Prostate gland (tissue), 2 donors: ENCODE measurements around the gene DKK1. TPM values are rescaled to one million over a fixed set of nuclear protein-coding genes. Genes with fewer than 3 reads are reported as not detected.

Experiments
- DNase-seq: peaks from one replicate; pipeline ENCODE4 v3.0.0-alpha.2; 2019; ENCODE audit warnings: low spot score
- H3K27ac ChIP-seq, 2 donors: fragments of 200-600 bp; sonication (generic); 2 replicates each; pipeline ENCODE4 v1.5.1; 2017 to 2019
- H3K27me3 ChIP-seq: fragments of 200-600 bp; sonication (generic); replicated peaks from 2 replicates; pipeline ENCODE4 v1.5.1; 2019; ENCODE audit not compliant: insufficient read depth
- H3K36me3 ChIP-seq, 2 donors: fragments of 200-600 bp; sonication (generic); 1 replicate in 1 of 2; 2 replicates in 1 of 2; pipeline versions ENCODE4 v1.5.1 to v1.8.1; 2017 to 2019
- H3K4me1 ChIP-seq: fragments of 200-600 bp; sonication (generic); replicated peaks from 2 replicates; pipeline ENCODE4 v1.5.1; 2019
- H3K4me3 ChIP-seq, 2 donors: fragments of 200-600 bp; sonication (generic); 2 replicates each; pipeline ENCODE4 v1.5.1; 2017 to 2019
- H3K9me3 ChIP-seq: fragments of 200-600 bp; sonication (generic); 2 replicates; pipeline ENCODE4 v1.5.1; 2017
- POLR2A ChIP-seq: fragments of 450-650 bp; IDR thresholded peaks from one replicate; pipeline ENCODE4 v1.6.1; 2016; ENCODE audit warnings: antibody characterized with exemption, mild to moderate bottlenecking
- POLR2AphosphoS5 ChIP-seq: sonication (generic); formaldehyde crosslinking; IDR thresholded peaks from one replicate; pipeline ENCODE4 v1.6.1; 2017; ENCODE audit warnings: antibody characterized with exemption
- WGBS: methylation state at CpG from one replicate; pipeline ENCODE4 v1.1.5; 2018; 5-methylcytosine and 5-hydroxymethylcytosine counted together
- intact Hi-C: fragments of 100-400 bp; cut with DNase I; formaldehyde crosslinking; loops from one replicate; pipeline ENCODE4 v1.14.2; 2022
- total RNA-seq, 2 donors: library from RNA; depleted of rRNA; stranded (reverse); fragments of >200 nt; gene quantifications; one replicate each; pipeline ENCODE4 v1.1.0, GENCODE V29; 2016
- TF ChIP-seq, protein P1 (sequence below), 4 experiments: fragments of 200-600 bp in 2 of 4; fragments of 450-650 bp in 2 of 4; sonication (generic) in 2 of 4; IDR thresholded peaks; 1 replicate in 3 of 4; 2 replicates in 1 of 4; pipeline ENCODE4 v1.5.1; 2016 to 2019; ENCODE audit warnings: antibody characterized with exemption in 4 of 4, mild to moderate bottlenecking in 2 of 4, moderate library complexity in 2 of 4

DKK1 gene
- total RNA-seq, 2 donors from 2014 or later: 6.5 to 10.2 TPM

- no peak for DNase-seq
- no peak overlapping the region for H3K27ac ChIP-seq
- H3K4me1 ChIP-seq: no peaks in the 10 kb centered on the region
- H3K4me3 ChIP-seq: no peak overlapping the region
- H3K27me3 ChIP-seq: no peaks in the 10 kb centered on the region
- H3K9me3 ChIP-seq: no peaks in the 10 kb centered on the region
- intact Hi-C loops: no loop called here
- 94% methylated on average over 4 of the region's 5 CpGs for WGBS
- no peaks in the 10 kb centered on the region for H3K36me3 ChIP-seq
- TF ChIP-seq POLR2A (no peak), POLR2AphosphoS5 (no peak)
- TF ChIP-seq, protein P1, sequence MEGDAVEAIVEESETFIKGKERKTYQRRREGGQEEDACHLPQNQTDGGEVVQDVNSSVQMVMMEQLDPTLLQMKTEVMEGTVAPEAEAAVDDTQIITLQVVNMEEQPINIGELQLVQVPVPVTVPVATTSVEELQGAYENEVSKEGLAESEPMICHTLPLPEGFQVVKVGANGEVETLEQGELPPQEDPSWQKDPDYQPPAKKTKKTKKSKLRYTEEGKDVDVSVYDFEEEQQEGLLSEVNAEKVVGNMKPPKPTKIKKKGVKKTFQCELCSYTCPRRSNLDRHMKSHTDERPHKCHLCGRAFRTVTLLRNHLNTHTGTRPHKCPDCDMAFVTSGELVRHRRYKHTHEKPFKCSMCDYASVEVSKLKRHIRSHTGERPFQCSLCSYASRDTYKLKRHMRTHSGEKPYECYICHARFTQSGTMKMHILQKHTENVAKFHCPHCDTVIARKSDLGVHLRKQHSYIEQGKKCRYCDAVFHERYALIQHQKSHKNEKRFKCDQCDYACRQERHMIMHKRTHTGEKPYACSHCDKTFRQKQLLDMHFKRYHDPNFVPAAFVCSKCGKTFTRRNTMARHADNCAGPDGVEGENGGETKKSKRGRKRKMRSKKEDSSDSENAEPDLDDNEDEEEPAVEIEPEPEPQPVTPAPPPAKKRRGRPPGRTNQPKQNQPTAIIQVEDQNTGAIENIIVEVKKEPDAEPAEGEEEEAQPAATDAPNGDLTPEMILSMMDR (IDR thresholded peaks at IDR 0.05): no peak
These were observed 33.2 kb downstream of the DKK1 start for GRCh38 chr10:52347327-52347667.

- DNase-seq: no peak
- Histone ChIP-seq H3K27ac (no peak overlapping the region), H3K36me3 (no peaks in the 10 kb centered on the region), H3K4me1 (no peaks in the 10 kb centered on the region), H3K9me3 (no peaks in the 10 kb centered on the region), H3K4me3 (no peak overlapping the region), H3K27me3 (no peaks in the 10 kb centered on the region)
- 92% methylated on average over 5 of the region's 5 CpGs for WGBS
- intact Hi-C loops: no loop called here
- TF ChIP-seq POLR2A: no peak
- TF ChIP-seq, protein P1 (IDR thresholded peaks at IDR 0.05): no peak
- no peak for TF ChIP-seq POLR2AphosphoS5
These were observed 34.0 kb downstream of the DKK1 start for GRCh38 chr10:52348037-52348564.

DNA sequence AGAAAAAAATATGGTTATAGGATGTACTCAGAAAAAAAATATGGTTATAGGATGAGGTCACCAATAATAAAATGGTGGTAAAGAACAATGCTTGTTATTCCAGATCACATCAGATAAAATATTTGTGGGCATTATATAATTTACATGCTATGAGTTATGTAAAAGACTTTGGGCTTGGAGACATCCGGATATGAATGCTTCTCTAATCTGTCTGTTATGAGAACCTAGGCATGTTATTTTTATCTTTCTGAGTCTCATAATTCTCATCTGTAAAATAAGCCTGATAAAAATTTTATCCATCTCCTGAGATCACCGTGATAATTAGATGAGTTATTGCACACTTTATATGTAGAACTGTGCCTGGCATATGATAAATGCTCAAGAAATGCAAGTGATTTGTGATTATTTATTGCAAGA, 37.8 kb downstream of the DKK1 start:
- H3K36me3 ChIP-seq: no peaks in the 10 kb centered on the region
- H3K27me3 ChIP-seq: no peaks in the 10 kb centered on the region
- no peak for DNase-seq
- no peak overlapping the region for H3K27ac ChIP-seq
- H3K4me3 ChIP-seq: no peak overlapping the region
- intact Hi-C loops: no loop called here
- TF ChIP-seq, protein P1 (IDR thresholded peaks at IDR 0.05): no peak
- TF ChIP-seq POLR2A: no peak
- no peak for TF ChIP-seq POLR2AphosphoS5
- WGBS: 61% methylated on average over 2 of the region's 2 CpGs
- H3K4me1 ChIP-seq: no peaks in the 10 kb centered on the region
- H3K9me3 ChIP-seq: no peaks in the 10 kb centered on the region

- Histone ChIP-seq H3K36me3 (no peaks in the 10 kb centered on the region), H3K4me1 (no peaks in the 10 kb centered on the region), H3K27me3 (no peaks in the 10 kb centered on the region), H3K27ac (no peak overlapping the region), H3K9me3 (no peaks in the 10 kb centered on the region), H3K4me3 (no peak overlapping the region)
- WGBS: 81% methylated on average over 2 of the region's 2 CpGs
- intact Hi-C loops: no loop called here
- DNase-seq: no peak
- TF ChIP-seq, protein P1 (IDR thresholded peaks at IDR 0.05): no peak
- no peak for TF ChIP-seq POLR2A
- no peak for TF ChIP-seq POLR2AphosphoS5
These were observed 39.1 kb downstream of the DKK1 start for GRCh38 chr10:52353205-52353604.

DNA sequence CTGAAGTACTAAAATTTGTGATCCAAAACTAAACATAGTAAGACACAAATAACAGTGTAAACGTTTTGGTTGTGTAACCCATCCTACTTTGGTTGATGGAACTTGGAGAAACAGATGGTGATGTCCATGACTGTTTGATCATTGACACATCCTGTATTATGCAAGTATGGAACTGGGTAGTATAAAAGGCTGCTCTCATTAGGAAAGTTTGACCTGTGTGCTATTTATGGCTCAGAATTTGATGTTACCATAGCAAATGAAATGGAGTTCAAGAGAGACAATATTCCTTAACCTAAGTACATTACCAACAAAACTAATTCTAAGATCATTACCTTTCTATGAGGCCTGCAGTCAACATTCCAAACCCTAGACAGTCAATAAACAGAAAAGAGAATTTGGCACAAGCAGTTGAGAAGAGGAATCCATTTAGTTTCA, 39.9 kb downstream of the DKK1 start:
- H3K9me3 ChIP-seq: no peaks in the 10 kb centered on the region
- no peak for DNase-seq
- H3K4me1 ChIP-seq: no peaks in the 10 kb centered on the region
- intact Hi-C loops: no loop called here
- no peak overlapping the region for H3K27ac ChIP-seq
- no peaks in the 10 kb centered on the region for H3K27me3 ChIP-seq
- no peaks in the 10 kb centered on the region for H3K36me3 ChIP-seq
- no peak overlapping the region for H3K4me3 ChIP-seq
- 5% methylated on average over 1 of the region's 1 CpG for WGBS
- TF ChIP-seq POLR2AphosphoS5: no peak
- TF ChIP-seq, protein P1 (IDR thresholded peaks at IDR 0.05): no peak
- TF ChIP-seq POLR2A: no peak
